Kidney glomerular epithelial cell (primary cell): ENCODE measurements around the gene ADAMTS13.

Experiments
- DNase-seq: peaks from one replicate; lab custom pipeline; 2025; lab: John Stamatoyannopoulos, UW

Gene ADAMTS13

DNA sequence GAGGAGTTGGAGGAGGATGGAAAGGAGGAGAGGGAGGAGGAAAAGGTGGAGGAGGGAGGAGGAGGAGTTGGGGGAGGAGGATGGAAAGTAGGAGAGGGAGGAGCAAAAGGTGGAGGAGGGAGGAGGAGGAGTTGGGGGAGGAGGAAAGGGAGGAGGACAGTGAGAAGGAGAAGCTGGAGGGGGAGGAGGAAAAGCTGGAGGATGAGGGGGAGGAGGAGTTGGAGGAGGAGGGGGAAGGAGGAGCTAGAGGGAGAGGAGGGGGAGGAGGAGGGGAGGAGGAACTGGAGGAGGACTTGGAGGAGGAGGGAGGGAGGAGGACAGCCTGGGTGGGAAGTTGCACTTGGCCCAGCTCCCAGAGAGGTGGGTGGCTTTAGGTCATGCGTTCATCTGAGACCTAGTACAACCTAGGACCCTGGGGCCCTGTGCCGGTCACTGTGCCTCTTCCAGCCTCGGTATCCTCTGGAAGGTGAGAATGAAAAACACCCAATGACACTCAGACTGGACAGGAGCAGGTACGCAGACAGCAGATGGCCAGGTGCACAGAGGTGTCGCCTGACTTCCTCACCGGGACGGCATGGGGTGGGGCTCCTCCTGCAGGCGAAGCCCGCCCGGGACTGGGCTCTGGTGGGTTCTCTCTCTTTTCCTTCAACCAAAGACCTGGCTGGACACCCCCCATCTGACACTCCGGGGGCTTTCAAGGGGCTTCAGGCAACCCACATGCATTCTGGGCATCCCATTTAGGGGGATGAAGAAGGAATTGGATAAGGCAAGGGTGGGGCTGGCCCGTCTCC is 68.9 kb downstream of the ADAMTS13 start:
- DNase-seq: no peak

DNA sequence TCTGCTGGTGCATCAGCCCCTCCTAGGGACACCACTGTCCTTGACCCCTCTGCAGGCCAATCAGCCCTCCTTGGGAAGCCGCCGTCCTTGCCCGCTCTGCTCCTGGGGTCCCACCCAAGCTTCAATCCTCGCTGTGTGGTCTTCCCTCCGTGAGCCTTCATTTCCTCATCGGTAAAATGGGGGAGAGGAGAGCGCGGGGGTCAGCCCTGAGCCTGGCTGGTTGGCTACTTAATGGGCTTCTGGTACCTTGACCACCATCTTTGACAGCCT is 69.4 kb downstream of the ADAMTS13 start:
- DNase-seq: no peak

DNA sequence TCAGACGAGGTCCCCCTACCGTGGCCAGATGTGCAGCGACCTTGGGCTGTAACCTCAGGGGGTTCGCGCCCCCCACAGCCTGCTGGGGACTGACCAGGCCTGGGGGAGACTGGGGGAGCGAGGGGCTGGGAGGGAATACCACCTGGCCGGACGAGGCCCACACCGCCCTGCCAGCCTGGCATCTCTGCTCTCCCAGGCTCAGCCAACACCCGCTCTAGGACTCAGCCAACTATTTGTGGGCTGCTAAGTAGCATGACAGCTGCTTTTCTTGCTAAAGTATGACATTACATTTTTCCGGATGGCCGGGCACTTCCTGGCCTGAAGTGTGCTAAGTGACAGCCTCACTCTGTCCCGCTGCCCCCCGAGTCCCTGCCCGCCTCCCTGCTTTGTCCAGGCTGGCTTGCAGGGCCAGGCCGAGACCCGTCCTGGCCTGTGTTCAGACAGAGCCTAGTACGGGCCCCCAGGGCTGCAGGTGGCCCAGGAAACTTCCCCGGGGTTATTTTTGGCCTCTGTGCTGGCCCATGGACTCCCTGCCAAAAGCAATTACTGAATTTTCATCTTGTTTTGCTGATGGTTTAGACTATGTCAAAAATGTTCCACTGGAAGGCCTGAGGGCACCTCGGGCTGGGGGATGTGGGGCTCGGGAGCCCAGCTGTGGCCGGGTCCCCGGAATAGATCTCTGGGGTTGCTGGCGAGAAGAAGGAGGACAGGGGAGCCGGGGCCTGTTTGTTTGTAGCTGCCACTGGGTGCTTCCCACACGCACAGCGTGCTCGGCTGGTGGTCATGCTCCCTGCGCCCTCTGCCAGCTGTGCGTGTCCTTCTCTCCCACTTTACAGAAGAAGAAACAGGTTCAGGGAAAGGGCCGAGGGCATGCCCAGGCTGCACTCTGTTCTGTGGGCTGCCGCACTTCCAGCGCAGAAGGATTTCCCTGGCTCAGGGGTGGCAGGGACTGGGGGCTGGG is 70.2 kb downstream of the ADAMTS13 start:
- peak; percentile 12 for DNase-seq

DNA sequence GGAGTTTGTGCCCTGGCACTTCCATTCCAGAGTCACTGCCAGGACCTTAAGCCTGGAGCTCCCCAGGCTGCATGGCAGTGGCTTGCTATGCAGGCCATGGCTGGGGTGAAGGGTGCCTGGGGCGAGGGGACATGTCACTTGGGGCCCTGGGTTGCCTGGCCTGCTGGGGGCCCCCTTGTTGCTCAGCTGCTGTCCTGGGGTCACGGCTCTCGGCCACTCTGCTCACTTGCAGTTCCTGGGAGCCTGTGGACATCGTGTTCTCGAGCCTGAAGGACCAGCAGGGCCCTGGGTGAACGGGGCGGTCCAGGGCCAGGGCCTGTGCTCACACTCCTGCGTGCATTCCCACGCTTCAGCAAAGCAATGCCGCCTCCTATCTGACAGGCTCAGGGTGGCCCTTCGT is 71.3 kb downstream of the ADAMTS13 start:
- DNase-seq: no peak

DNA sequence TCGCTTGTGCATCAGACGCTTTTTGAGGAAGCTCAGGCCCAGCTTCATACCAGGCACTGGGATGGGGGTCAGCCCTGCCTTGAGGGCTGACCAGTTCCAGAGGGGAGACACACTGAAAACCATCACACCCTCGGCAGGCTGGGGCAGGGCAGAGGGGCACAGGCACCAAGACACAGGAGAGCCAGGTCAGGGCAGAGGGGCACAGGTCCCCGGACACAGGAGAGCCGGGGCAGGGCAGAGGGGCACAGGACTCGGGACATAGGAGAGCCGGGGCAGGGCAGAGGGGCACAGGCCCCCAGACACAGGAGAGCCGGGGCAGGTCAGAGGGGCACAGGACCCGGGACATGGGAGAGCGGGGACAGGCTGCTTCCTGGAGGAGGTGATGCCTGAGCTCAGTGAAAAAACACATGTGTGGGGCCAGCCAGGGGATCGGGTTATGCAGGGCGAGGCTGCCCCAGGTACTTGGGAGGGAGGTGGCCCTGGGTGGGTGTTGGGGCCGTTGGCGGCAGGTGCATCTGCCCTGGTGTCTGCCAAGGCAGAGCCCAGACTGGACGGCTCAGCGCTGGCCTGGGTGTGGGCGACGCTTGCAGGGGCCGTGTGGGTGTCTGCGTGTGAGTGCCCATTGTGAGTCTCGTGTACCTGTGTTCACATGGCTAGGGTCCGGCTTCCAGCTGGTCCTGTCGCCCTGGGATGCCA is 71.8 kb downstream of the ADAMTS13 start:
- no peak for DNase-seq

DNA sequence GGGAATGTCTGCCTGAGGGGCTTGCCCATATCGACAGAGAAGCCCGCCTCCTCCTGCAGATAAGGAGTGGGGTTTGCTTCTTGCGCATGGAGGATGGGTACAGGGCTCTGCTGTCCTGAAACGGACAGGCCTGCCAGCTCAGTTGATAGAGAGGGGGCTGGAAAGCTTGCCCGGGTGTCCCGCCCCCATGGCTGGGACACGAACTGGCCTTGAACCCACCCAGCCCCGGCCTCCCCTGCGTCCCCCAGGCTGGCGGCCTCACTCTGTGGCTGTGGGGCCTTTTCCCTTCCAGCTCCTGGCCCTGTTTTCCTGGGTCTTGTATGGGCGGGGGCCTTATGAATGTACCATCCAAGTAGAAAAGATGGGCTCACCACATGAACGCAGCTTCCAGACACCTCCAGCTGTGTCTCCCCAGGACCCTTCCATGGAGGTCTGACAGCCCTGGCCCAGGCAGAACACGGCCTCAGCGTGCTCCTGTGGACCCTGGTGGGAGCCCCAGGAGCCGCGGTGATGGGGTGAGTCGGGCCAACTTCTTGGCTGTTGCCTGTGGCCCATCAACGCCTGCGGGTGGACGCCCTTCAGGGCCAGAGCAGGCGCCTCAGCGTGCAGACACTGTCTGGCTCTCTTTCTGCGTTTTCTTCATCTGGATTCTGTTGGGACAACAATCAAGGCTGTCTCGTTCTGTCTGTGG is 72.6 kb downstream of the ADAMTS13 start:
- no peak for DNase-seq

DNA sequence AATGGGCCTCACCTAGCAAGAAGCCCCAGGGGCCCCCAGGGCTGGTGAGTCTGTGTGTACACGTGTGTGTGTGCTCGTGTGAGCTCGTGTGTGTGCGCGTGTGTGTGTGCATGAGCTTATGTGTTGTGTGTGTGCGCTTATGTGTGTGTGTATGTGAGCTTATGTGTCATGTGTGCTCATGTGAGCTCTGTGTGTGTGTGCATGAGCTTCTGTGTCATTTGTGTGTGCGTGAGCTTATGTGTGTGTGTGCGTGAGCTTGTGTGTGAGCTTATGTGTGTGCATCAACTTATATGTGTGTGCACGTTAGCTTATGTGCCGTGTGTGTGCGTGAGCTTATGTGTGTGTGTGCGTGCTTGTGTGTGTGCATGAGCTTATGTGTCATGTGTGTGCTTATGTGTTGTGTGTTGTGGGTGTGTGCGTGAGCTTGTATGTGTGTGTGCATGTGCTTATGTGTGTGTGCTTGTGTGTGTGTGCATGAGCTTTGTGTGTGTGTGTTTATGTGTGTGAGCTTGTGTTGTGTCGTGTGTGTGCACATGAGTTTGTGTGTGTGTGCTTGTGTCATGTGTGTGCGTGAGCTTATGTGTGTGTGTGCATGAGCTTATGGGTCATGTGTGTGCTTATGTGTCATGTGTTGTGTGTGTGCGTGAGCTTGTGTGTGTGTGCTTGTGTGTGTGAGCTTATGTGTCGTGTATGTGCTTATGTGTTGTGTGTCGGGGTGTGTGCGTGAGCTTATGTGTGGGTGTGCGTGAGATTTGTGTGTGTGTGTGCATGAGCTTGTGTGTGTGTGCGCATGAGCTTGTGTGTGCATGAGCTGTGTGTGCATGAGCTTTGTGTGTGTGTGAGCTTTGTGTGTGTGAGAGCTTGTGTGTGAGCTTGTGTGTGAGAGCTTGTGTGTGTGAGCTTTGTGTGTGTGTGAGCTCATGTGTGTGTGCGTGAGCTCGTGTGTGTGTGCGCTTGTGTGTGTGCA is 73.4 kb downstream of the ADAMTS13 start:
- no peak for DNase-seq

DNA sequence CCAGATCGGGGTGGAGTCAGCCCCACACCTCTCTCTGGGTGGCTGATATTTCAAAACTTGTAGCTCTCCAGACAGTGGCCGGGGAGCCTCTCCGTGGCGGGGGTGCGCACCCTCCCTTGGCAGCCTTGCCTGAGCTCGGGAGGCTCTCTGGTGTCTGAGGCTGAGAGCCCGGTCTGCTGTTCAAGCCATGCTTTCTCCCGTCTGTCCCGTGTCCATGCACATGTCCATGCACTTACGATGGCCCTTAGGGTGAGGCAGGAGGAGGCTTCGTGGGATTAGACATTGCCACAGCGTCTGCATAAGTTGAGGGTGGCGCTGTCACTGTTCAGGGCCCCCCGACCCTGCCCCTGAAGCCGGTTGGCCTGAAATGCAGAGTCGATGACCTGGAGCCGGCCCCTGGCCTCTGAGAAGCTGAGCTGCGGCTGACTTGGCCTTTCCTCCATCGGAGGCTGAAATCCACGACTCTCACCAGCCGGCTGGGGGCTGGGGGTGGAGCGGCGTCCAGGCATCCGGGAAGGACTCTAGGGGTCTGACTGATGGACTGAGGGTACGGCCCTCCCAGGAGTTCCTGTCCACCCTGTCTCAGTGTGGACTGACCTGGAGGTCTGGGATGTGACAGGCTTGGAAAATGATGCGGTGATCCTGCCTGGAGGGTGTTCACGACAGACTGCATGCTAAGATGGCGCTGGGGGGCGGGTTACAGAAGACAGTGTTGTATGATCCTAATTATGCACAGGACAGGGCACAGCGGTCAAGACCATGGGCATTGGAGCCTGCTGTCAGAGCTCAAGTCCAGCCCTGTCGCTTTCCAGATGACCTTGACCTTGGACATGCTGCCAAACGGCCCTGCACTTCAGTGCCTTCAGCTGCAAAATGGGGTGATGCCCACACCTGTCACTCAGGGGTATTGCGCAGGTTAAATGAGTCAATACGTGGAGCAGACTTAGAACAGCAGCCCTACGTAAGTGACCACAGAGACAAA is 75.0 kb downstream of the ADAMTS13 start:
- DNase-seq: no peak

DNA sequence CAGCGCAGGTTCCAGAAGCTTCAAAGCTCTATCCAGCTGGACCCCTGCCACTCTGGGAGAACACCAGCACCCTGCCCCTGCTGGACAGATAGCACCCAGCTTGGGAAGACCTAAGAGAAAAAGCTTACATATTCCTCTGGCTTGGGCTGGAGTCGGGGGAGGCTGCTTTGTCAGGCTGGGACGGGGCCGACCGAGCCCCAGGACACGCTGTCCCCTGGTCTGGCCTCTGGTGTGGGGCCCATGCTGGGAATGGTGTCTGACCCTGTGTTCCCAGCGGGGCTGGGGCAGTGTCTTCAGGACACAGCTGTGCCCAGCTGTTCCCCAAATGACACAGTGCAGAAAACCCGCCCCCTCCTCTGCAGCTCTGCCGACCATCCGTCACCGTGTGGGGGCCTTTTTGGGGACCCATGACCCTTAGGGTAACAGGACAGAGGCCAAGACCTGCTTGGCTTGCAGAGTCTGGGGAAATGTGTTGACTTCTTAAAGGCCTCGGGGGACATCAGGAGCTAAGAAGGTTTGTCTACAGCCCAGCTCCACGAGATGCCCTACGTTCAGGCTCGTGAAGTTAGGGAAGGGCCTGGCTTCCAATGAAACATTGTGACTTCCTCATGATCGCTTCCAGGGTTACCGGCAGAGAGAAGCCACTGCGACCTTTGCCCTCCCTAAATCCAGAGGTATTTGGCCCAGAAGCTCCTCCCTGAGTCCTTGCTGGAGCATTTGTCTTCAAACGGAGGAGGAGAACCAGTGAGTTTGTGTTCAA is 77.1 kb downstream of the ADAMTS13 start:
- no peak for DNase-seq

DNA sequence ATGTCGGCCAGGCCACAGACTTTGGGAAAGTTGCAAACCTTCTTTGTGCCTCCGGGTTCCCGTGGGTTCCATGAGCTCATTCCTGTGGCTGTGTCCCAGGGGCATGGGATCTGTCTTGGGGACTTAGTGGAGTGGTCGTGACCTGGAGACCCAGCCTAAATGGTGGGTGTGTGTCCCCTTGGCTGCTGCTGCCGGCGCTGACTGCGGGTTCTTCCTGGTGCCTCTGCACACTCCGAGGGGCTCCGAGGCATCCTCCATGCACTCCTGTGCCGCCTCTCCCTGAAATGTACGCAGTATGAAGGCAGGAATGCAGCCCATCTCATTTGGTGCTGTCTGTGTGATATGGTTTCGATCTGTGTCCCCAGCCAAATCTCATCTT is 77.7 kb downstream of the ADAMTS13 start:
- no peak for DNase-seq

DNA sequence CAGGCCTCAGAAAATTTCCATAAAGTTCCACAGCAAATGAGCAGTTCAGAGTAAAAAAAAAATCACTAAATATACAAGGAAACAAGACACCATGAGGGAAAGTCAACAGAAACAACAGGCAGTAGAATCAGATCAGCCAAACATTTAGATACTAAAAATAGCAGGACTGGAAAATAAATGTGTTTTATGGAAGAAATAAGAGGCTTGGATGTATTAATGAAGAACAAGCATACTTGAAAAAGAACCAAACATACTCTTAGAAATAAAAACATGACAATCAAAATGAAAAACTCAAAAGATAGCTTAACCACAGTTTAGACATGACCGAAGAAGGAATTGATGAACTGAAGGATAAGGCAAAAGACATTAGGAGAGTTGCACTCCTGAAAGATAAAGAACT is 79.9 kb downstream of the ADAMTS13 start:
- no peak for DNase-seq

DNA sequence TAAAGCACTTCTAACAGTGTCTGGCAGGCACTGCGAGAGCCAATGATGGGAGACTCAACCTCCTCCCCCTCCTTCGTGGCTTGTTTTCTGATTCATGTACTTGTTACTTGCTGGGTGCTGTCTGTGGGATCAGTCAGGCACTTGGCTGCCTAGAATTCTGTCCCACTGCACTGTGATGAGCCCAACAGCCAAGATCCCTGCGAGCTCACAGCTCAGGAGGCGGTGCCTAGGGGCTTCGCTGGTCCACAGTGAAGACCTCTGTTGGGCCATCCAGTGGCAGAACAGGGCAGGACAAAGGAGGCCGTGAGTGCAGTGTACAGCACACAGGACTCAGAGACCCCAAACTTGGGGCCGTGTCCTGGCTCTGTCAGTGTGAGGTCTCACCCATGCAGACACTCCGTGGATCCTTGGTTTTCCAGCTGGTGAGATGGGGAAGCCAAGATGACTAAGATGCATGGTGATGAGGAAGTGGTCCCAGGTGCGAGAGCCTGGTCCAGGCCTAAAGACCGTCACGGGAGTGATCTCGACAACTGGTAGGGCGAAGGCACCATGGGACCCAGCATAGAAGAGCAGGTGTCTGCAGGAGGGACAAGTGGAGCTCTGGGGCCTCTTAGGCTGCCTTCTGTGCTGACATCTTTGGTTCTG is 83.1 kb downstream of the ADAMTS13 start:
- no peak for DNase-seq

DNA sequence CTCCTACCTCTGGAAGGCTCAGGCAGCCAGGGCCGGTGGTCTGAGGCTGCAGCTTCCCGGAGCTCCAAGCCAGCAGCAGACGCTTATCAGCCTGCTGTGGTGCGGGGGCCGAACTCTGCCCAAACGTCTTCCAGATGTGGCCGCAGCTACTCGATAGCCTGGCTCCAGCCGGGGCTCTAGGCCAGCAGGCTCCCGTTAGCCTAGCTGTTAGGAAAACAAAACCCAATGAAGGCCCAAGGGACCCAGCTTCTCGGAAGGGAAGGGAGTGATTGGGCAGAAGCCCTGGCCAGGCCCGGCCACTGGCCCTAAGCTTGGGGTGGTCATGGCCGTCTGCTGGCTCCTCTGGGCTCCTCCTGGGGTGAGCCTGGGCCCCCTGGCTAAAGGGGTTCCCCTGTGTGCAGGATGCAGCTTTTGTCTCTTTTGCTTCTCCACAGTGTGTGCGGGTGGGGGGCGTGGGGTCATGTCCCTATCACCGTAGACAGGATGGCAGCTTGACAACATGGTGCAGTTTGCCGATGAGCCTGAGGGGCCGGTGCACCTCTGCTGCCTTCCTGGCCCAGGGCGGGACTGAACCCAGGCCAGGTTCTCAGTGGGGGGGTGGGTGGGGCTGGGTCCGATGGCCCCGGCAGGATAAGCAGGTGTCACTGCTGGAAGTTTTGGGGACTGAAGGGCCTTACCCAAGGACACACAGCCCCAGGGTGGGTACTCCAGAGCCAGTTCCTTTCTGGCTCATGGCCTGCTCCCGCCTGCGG is 83.9 kb downstream of the ADAMTS13 start:
- no peak for DNase-seq

DNA sequence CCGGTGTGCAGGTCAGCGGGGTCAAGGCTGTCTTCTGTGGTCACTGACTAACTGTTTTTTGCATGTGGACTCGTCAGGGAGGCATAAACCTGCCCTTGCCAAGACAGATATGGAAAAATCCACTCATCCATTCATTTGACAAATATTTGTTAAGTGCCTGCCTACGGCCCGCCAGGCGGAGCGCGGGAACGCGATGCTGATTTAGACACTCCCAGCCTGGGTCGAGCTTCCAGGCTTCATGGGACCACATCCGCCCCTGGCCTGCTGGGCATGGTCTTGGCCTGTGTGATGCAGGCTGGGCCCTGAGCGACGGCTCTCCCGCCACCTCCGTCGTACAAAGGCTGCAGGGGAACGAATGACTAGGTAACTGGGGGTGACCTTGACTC is 84.5 kb downstream of the ADAMTS13 start:
- peak; percentile 59 for DNase-seq

DNA sequence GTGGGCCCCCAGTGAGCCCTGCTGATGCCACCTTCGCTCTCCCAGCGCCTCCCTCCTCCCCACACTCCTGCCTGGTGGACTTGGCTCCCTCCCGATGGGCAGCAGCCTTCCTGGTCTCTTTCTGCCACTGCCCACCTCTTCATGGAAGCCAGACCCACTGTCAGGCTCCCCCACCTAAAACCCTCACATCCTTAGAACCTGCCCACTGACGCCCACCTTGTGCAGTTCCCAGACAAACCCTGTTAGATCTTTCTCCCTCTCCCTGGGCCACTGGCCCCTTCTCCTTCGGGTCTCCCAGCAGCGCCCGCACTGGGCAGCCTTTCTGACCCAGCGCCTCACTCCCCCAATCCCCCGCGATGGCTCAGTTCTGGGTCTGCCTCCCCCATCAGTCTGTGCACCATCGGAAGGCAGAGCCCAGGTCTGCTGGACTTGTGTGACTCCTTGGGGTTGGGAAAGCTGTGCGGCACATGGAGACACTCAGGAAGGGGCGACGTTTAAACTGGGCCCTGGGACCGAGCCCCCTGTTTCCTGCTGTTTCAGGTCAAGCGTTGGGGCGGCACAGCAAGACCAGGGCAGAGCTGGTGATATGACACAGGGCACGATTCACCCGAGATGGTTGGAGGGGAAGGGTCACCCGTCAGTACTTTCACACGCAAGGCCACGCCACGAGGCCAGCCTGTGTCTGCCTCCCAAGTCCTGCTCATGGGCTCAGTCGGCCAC is 85.2 kb downstream of the ADAMTS13 start:
- no peak for DNase-seq

DNA sequence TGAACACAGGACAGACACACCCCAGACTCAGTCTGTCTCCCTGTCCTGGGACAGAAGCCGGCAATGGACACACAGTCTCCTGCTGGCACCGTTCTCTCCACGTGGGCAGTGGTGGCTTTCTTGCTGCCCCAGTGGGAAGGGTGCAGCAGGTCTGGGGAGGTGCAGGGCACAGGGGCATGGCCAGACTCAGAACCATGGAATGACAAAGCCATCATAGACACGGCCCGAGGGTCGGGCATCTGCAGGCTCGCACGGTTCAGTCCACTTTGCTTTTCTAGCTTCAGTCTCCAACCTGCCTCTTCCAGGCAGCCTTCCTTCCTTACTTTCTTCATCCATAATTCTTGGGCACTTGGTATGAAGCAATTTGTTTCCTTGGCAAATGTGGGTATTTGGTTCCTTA is 85.9 kb downstream of the ADAMTS13 start:
- no peak for DNase-seq
